ENCODE measurements around the gene BSG.
"Not testable (repeated sequence)": the region's sequence is repeated elsewhere in the genome, so short reads cannot be mapped to it uniquely, and the experiment has no call there.

Gene BSG

GRCh38 chr19:585146-585545 lies 12.8 kb downstream of the BSG start:
- in situ Hi-C loops (cut with MboI; ENCODE audit: low sequenced_read_pairs) = not testable (repeated sequence)

GRCh38 chr19:585551-586110 lies 13.2 kb downstream of the BSG start:
- in situ Hi-C loops (cut with MboI; ENCODE audit: low sequenced_read_pairs) = no loop called here

- in situ Hi-C loops (cut with MboI; ENCODE audit: low sequenced_read_pairs) = no loop called here
Measured at GRCh38 chr19:588093-588740, 15.8 kb downstream of the BSG start.

GRCh38 chr19:588741-589692 lies 16.6 kb downstream of the BSG start:
- in situ Hi-C loops (cut with MboI; ENCODE audit: low sequenced_read_pairs) = no loop called here

- in situ Hi-C loops (cut with MboI; ENCODE audit: low sequenced_read_pairs) = no loop called here
Measured at GRCh38 chr19:589693-590395, 17.4 kb downstream of the BSG start, which contains the start of gene HCN2. TSS of gene HCN2 (plus strand) at chr19:589881. CDS start at chr19:589946, 65 bp downstream.

GRCh38 chr19:590396-590745 lies 18.0 kb downstream of the BSG start:
- in situ Hi-C loops (cut with MboI; ENCODE audit: low sequenced_read_pairs) = no loop called here

GRCh38 chr19:590750-591098 lies 18.3 kb downstream of the BSG start:
- in situ Hi-C loops (cut with MboI; ENCODE audit: low sequenced_read_pairs) = no loop called here

GRCh38 chr19:591099-591958 lies 18.9 kb downstream of the BSG start:
- in situ Hi-C loops (cut with MboI; ENCODE audit: low sequenced_read_pairs) = no loop called here

- in situ Hi-C loops (cut with MboI; ENCODE audit: low sequenced_read_pairs) = no loop called here
Measured at GRCh38 chr19:592101-592500, 19.7 kb downstream of the BSG start.

GRCh38 chr19:593055-593454 lies 20.7 kb downstream of the BSG start:
- in situ Hi-C loops (cut with MboI; ENCODE audit: low sequenced_read_pairs) = no loop called here

- in situ Hi-C loops (cut with MboI; ENCODE audit: low sequenced_read_pairs) = no loop called here
Measured at GRCh38 chr19:593505-593904, 21.1 kb downstream of the BSG start.

- in situ Hi-C loops (cut with MboI; ENCODE audit: low sequenced_read_pairs) = no loop called here
Measured at GRCh38 chr19:594265-594870, 22.0 kb downstream of the BSG start.

GRCh38 chr19:595326-596262 lies 23.2 kb downstream of the BSG start:
- in situ Hi-C loops (cut with MboI; ENCODE audit: low sequenced_read_pairs) = no loop called here

- in situ Hi-C loops (cut with MboI; ENCODE audit: low sequenced_read_pairs) = no loop called here
Measured at GRCh38 chr19:596263-596655, 23.9 kb downstream of the BSG start.

GRCh38 chr19:597406-598315 lies 25.3 kb downstream of the BSG start:
- in situ Hi-C loops (cut with MboI; ENCODE audit: low sequenced_read_pairs) = no loop called here

- in situ Hi-C loops (cut with MboI; ENCODE audit: low sequenced_read_pairs) = no loop called here
Measured at GRCh38 chr19:601310-601709, 28.9 kb downstream of the BSG start.

- in situ Hi-C loops (cut with MboI; ENCODE audit: low sequenced_read_pairs) = no loop called here
Measured at GRCh38 chr19:601790-602189, 29.4 kb downstream of the BSG start.
